GM10847 (cell line): ENCODE results near the gene TRABD.

ENCODE experiments used
- POLR2A ChIP-seq: IDR thresholded peaks from 2 replicates; pipeline ENCODE4 v1.6.1; 2011; ENCODE audit not compliant: insufficient read length; ENCODE audit errors: extremely low read depth

Gene TRABD

GRCh38 chr22:50150161-50151129, 35.3 kb upstream of the TRABD start:
- no peak for TF ChIP-seq POLR2A

DNA sequence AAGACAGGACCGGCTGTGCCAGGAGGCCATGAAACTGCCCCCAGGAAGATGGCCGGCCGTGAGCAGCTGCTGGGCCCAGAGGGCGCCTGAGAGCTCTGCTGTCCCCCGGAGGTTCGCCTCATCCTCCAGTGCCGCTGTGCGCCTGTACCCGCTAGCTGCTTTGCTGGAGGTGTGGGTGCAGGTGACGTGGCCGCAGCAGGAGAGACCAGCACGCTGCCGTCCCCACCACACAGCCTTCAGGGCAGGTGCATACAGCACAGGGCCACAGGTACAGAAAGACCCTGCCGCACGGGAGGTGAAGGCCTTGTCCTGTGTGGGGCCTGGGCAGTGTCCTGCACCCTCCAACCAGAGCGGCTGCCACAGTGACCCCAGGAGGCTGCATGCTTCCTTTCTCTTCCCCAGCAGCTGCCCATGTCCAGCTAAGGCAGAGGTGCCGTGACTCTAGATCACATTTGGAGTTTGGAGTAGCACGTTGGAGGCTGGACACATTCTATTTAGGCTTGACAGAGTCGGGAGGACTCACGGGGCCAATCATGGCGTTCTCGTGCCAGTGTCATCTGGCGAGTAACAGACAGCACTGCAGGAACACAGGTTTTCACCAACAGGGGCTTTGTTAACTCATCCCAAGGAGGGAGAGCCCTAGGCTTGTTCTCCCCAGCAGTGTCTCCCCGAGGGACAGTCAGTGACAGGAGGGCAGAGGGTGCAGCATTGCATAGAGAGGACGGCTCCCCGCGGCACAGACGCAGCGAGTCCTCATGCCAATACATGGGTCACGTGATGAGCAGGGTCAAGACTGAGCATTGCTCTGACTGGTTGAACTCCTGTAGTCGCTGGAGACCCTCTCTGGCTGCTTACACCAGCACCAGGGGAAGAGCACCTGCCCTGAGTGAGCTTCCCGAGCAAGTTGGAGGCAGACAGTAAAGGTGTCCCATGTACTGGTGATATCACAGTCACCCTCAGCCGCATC, 33.9 kb upstream of the TRABD start:
- no peak for TF ChIP-seq POLR2A

DNA sequence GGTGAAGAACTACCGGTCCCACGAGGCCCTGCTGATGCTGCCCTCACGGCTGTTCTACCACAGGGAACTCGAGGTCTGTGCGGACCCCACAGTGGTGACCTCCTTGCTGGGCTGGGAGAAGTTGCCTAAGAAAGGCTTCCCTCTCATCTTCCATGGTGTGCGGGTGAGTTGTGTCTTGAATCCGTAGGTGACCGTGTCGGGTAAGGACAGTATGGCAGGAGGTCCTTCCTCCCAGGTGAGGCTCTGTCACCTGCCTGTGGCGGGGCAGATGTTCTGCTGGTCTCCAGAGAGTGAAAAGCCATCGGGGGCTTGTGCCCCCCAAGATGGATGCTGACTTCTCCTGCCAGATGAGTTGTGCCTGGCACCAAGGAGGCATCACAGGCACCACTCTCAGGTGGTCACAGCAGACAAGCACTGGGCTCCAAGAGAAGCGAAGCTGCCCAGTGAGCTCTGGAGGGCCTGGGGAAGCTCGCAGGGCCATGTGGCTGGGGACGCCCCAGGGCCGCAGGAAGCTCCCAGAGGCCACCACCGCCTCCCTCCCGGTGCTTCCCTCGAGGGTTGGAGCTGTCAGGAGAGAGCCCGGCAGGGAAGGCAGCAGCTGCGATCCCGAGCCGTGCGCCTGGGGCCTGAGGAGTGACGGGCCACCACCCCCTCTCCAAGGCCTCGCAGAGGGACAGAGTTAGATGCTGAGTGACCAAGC, 32.5 kb upstream of the TRABD start:
- no peak for TF ChIP-seq POLR2A

GRCh38 chr22:50153756-50154140, 32.0 kb upstream of the TRABD start:
- TF ChIP-seq POLR2A = no peak

DNA sequence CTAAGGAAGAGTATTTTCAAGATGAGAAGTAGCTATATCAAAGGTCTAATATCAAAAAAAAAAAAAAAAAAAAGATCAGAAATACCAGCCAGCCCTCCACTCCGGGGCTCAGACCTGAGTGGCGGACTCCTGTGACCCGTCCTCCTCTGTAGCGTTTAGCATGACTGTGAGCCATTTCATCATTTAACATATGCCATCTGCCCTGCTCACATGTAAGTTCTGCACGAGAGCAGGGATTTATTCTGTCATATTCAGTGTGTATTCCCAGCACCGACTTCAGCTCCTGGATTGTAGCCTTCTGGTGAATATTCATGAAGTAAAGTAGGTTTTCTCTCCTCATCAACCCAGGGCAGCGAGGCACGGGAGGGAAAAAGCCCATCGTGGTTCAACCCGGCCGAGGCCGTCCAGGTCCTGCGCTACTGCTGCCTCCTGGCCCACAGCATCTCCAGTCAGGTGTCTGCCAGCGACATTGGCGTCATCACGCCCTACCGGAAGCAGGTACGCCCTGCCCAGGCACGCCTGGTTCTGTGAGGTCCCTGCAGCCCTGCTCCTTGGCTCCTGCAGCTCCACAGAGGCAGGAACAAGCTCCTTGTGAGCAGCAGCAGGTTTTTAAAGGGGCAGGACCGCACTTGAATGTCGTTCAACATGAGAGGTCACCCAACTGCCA, 27.9 kb upstream of the TRABD start:
- TF ChIP-seq POLR2A = no peak

GRCh38 chr22:50160947-50161346, 24.8 kb upstream of the TRABD start:
- no peak for TF ChIP-seq POLR2A

GRCh38 chr22:50161508-50162390, 24.0 kb upstream of the TRABD start:
- TF ChIP-seq POLR2A = no peak

GRCh38 chr22:50162391-50162956, 23.2 kb upstream of the TRABD start:
- TF ChIP-seq POLR2A = no peak

DNA sequence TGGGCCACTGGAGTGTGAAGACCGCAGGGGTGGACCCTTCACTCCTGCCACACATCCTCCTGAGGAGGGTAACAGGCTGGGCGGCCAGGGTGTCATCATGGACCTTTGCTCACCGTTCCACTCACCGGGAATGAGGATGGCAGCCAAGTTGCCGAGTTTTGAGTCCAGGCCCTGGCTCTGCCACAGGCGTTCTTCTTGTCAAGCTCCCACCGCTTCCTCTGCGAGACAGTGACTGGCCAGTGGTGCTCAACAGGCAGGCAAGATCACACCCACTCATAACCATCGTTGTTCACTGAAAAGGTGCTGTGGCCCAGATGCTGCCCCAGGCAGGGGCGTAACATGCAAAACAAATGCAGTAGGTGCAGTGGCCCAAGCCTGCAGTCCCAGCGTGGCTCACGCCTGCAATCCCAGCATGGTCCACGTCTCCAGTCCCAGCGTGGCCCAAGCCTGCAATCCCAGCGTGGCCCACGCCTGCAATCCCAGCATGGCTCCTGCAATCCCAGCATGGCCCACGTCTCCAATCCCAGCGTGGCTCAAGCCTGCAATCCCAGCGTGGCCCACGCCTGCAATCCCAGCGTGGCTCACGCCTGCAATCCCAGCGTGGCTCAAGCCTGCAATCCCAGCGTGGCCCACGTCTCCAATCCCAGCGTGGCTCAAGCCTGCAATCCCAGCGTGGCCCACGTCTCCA, 20.1 kb upstream of the TRABD start:
- TF ChIP-seq POLR2A = no peak

DNA sequence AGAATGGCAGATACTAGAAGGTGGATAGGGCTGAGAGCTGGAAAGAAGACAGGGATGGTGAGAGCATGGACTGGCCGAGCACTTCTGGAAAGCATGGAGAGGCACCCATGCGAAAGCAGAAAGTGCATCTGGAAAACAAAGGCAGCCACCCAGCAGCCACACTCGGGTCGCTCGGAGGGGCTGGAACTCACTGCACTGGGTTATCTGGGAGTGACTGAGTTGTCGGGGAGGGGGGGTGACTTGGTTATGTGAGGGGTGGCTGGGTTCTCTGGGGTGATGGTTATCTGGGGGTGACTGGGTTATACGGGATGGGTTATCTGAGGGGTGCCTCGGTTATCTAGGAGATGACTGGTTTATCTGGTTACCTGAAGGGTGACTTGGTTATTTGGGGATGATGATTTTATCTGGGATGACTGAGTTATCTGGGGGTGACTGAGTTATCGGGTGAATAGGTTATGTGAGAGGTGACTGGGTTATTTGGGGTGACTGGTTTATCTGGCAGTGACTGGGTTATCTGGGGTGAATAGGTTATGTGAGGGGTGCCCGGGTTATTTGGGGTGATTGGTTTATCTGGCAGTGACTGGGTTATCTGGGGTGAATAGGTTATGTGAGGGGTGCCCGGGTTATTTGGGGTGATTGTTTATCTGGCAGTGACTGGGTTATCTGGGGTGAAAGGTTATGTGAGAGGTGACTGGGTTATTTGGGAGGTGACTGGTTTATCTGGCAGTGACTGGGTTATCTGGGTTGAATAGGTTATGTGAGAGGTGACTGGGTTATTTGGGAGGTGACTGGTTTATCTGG, 17.8 kb upstream of the TRABD start:
- no peak for TF ChIP-seq POLR2A

DNA sequence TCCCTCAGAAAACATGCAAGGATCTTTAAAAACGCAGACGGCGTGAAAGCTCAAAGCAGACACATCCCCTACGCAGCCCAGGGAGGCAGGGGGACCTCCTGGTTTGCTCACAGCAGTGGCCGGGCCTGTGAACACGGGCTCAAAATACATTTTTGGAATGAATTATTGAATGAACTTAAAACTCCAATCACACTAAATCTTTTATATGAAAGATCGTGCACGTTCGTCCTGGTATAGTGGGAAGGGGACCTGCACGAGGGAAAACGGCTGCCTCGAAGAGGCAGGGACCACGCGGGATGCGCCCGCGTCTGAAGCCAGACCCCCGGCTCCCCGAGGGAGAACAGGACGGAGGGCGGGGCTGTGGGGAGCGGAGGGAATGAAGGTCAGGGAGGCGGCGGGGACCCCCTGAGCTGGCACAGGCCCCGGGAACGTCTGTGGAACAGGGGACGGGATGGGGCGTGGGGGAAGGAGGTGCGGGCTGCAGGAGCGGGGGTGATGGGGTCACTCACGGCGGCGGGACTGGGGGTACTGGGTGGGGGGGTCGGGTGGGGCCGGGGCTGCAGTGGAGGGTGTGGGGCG, 16.4 kb upstream of the TRABD start:
- TF ChIP-seq POLR2A = no peak
